SK-N-SH (cell line): ENCODE measurements around the gene TJP3. TPM values are rescaled to one million over a fixed set of nuclear protein-coding genes. Genes with fewer than 3 reads are reported as not detected.

Experiments
- CTCF ChIA-PET: fragments of 300-600, 350-600 bp; formaldehyde crosslinking; extraction: SDS; loops from one replicate; lab custom pipeline; 2021; lab: Yijun Ruan, JAX
- POLR2A ChIA-PET: fragments of 350-600 bp; sonication (Branson Sonifier 250); formaldehyde crosslinking; extraction: SDS; loops from one replicate; lab custom pipeline; 2020; ENCODE audit warnings: antibody characterized with exemption, inconsistent platforms; lab: Yijun Ruan, JAX
- DNase-seq: peaks from one replicate; pipeline ENCODE4 v3.0.0; 2012
- H2AFZ ChIP-seq: fragments of 200-600 bp; sonication (generic); 2 replicates; pipeline ENCODE4 v1.8.1; 2016; ENCODE audit warnings: antibody characterized with exemption, mild to moderate bottlenecking, low read depth
- H3F3A ChIP-seq: fragments of 200-600 bp; sonication (generic); replicated peaks from 2 replicates; pipeline ENCODE3; 2016; ENCODE audit warnings: antibody characterized with exemption, mild to moderate bottlenecking; ENCODE audit not compliant: insufficient read depth
- H3K27ac ChIP-seq, 2 experiments: fragments of 200-500 bp in 1 of 2; fragments of 200-600 bp in 1 of 2; sonication (Bioruptor generic) in 1 of 2; sonication (generic), shearing (Covaris generic) in 1 of 2; 2 replicates each; pipeline versions ENCODE4 v1.5.1 to v1.6.1; 2014 to 2016; ENCODE audit warnings: low read depth in 2 of 2, inconsistent platforms in 1 of 2, low read length in 1 of 2, mild to moderate bottlenecking in 1 of 2, mixed read lengths in 1 of 2
- H3K27me3 ChIP-seq: fragments of 200-600 bp; sonication (generic), shearing (Covaris generic); 2 replicates; pipeline ENCODE4 v1.6.1; 2016; ENCODE audit warnings: mixed run types; ENCODE audit not compliant: insufficient read depth
- H3K36me3 ChIP-seq, 2 experiments: fragments of 200-500 bp in 1 of 2; fragments of 200-600 bp in 1 of 2; sonication (Bioruptor generic) in 1 of 2; sonication (generic) in 1 of 2; replicated peaks in 1 of 2; 2 replicates each; pipeline versions ENCODE3 to v1.5.1; 2014 to 2016; ENCODE audit warnings: low read length in 1 of 2, mild to moderate bottlenecking in 1 of 2; ENCODE audit not compliant: insufficient read depth in 2 of 2, control insufficient read depth in 1 of 2
- H3K4me1 ChIP-seq, 2 experiments: fragments of 200-500 bp in 1 of 2; fragments of 200-600 bp in 1 of 2; sonication (Bioruptor generic) in 1 of 2; sonication (generic), shearing (Covaris generic) in 1 of 2; 2 replicates each; pipeline versions ENCODE4 v1.5.1 to v1.6.1; 2014 to 2016; ENCODE audit warnings: low read depth in 1 of 2, low read length in 1 of 2, mixed run types in 1 of 2; ENCODE audit not compliant: insufficient read depth in 2 of 2, control insufficient read depth in 1 of 2
- H3K4me2 ChIP-seq: fragments of 200-600 bp; sonication (generic), shearing (Covaris generic); 2 replicates; pipeline ENCODE4 v1.6.1; 2017; ENCODE audit warnings: mixed run types
- H3K4me3 ChIP-seq, 2 experiments: fragments of 200-500 bp in 1 of 2; fragments of 200-600 bp in 1 of 2; sonication (Bioruptor generic) in 1 of 2; sonication (generic), shearing (Covaris generic) in 1 of 2; 2 replicates each; pipeline versions ENCODE4 v1.5.1 to v1.8.1; 2014 to 2016; ENCODE audit warnings: low read depth in 2 of 2, inconsistent platforms in 1 of 2, low read length in 1 of 2, mild to moderate bottlenecking in 1 of 2, mixed read lengths in 1 of 2, moderate library complexity in 1 of 2
- H3K79me2 ChIP-seq: fragments of 200-600 bp; sonication (generic); 2 replicates; pipeline ENCODE4 v1.8.1; 2017; ENCODE audit warnings: mild to moderate bottlenecking; ENCODE audit not compliant: insufficient read depth
- H3K9ac ChIP-seq: fragments of 200-600 bp; sonication (generic); 2 replicates; pipeline ENCODE4 v1.6.1; 2017; ENCODE audit warnings: mixed run types
- H3K9me2 ChIP-seq: fragments of 200-600 bp; sonication (generic); 2 replicates; pipeline ENCODE4 v1.6.1; 2017; ENCODE audit warnings: mixed run types
- H3K9me3 ChIP-seq: fragments of 200-600 bp; sonication (generic); 2 replicates; pipeline ENCODE4 v1.6.1; 2017; ENCODE audit warnings: mixed run types, mild to moderate bottlenecking, moderate library complexity
- H4K20me1 ChIP-seq: fragments of 200-600 bp; sonication (generic); 2 replicates; pipeline ENCODE4 v1.6.1; 2017; ENCODE audit warnings: mild to moderate bottlenecking, mixed run types; ENCODE audit not compliant: insufficient read depth
- ELF1 ChIP-seq: IDR thresholded peaks from 2 replicates; pipeline ENCODE4 v1.4.0; 2012
- EP300 ChIP-seq, 2 experiments: IDR thresholded peaks; 2 replicates each; pipeline versions ENCODE4 v1.4.0 to v1.6.1; 2012; ENCODE audit warnings: borderline replicate concordance in 1 of 2, low read depth in 1 of 2, low read length in 1 of 2
- EZH2phosphoT487 ChIP-seq: fragments of 200-600 bp; sonication (generic); IDR thresholded peaks from 2 replicates; pipeline ENCODE4 v1.6.1; 2017; ENCODE audit warnings: low read depth, mixed run types, mild to moderate bottlenecking, antibody characterized with exemption, moderate library complexity, borderline replicate concordance
- FOXJ3 ChIP-seq: sonication (generic); formaldehyde crosslinking; IDR thresholded peaks from 2 replicates; pipeline ENCODE4 v1.5.1; 2020; ENCODE audit warnings: mild to moderate bottlenecking, missing genetic modification reagents
- FOXM1 ChIP-seq: IDR thresholded peaks from 2 replicates; pipeline ENCODE4 v1.4.0; 2012; ENCODE audit warnings: low read depth, mild to moderate bottlenecking
- NRF1 ChIP-seq: IDR thresholded peaks from 2 replicates; pipeline ENCODE4 v1.6.1; 2012; ENCODE audit warnings: low read depth, mild to moderate bottlenecking, low read length
- RAD21 ChIP-seq: IDR thresholded peaks from 2 replicates; pipeline ENCODE4 v1.6.1; 2012; ENCODE audit warnings: mild to moderate bottlenecking, low read length
- SMC3 ChIP-seq: IDR thresholded peaks from 2 replicates; pipeline ENCODE4 v1.6.1; 2012; ENCODE audit warnings: low read depth, low read length, improper control_type of control experiment
- TCF12 ChIP-seq: IDR thresholded peaks from 2 replicates; pipeline ENCODE4 v1.4.0; 2012
- YY1 ChIP-seq: IDR thresholded peaks from 2 replicates; pipeline ENCODE4 v1.4.0; 2012; ENCODE audit warnings: low read depth, mild to moderate bottlenecking
- WGBS: methylation state at CpG from one replicate; pipeline ENCODE4 v1.1.6; 2017; ENCODE audit warnings: low lambda C conversion rate; 5-methylcytosine and 5-hydroxymethylcytosine counted together
- polyA plus RNA-seq, 3 experiments: library from polyadenylated mRNA; depleted of rRNA; stranded (reverse); fragments of >200 nt; gene quantifications; 2 replicates each; pipeline ENCODE4 v1.2.3, GENCODE V29; 2012
- TF ChIP-seq, protein P1 (sequence below): IDR thresholded peaks from 2 replicates; pipeline ENCODE4 v1.4.0; 2012; ENCODE audit warnings: low read depth, borderline replicate concordance
- TF ChIP-seq, protein P2 (sequence below): IDR thresholded peaks from 2 replicates; pipeline ENCODE4 v1.6.1; 2012; ENCODE audit warnings: mild to moderate bottlenecking, low read depth, low read length, moderate library complexity
- TF ChIP-seq, protein P3 (sequence below): fragments of 150-350 bp; IDR thresholded peaks from 2 replicates; pipeline ENCODE4 v1.6.1; 2017; ENCODE audit warnings: antibody characterized with exemption, low read length, low read depth, borderline replicate concordance
- TF ChIP-seq, protein P4 (sequence below): fragments of 200-600 bp; sonication (generic); IDR thresholded peaks from 2 replicates; pipeline ENCODE4 v1.6.1; 2017; ENCODE audit warnings: antibody characterized with exemption, mild to moderate bottlenecking, moderate library complexity

Gene TJP3
- polyA plus RNA-seq, 1 of the 3 experiments (the other 2 are of a cell fraction): 0.36 TPM

DNA sequence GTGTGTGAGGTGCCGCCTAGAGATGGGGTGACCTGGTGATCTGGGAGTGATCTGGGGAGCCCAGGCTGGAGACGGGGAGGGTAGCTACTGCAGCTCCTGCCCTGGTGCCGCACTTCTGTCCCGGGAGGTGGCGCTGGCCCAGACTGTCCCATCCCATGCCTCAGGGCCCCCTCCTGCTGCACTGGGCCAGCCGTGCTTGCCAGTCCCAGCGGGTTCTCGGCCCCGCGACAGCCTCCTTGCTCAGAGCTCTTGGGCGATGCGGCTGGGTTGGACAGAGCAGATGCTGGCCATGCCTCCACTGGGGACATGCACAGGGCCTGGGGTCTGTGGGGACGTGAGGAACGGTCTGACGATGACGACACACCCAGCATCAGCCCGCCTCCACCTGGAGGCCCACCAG lies 61.3 kb downstream of the TJP3 start:
- H3K4me1 ChIP-seq: no peaks in the 10 kb centered on the region
- H3K4me3 ChIP-seq: no peak overlapping the region
- whole genome bisulfite sequencing: no CpG with 5 or more reads among the region's 17 CpGs
- CTCF ChIA-PET: interaction anchor here (0.9 kb wide), 1 partner anchor 9 kb away, joined by 3 read pairs; no protein-coding TSS in a partner anchor
- no peak overlapping the region for H2AFZ ChIP-seq
- peak; percentile 33 for DNase-seq
- TF ChIP-seq, protein P1, sequence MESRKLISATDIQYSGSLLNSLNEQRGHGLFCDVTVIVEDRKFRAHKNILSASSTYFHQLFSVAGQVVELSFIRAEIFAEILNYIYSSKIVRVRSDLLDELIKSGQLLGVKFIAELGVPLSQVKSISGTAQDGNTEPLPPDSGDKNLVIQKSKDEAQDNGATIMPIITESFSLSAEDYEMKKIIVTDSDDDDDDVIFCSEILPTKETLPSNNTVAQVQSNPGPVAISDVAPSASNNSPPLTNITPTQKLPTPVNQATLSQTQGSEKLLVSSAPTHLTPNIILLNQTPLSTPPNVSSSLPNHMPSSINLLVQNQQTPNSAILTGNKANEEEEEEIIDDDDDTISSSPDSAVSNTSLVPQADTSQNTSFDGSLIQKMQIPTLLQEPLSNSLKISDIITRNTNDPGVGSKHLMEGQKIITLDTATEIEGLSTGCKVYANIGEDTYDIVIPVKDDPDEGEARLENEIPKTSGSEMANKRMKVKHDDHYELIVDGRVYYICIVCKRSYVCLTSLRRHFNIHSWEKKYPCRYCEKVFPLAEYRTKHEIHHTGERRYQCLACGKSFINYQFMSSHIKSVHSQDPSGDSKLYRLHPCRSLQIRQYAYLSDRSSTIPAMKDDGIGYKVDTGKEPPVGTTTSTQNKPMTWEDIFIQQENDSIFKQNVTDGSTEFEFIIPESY: no peak
- H3K9me3 ChIP-seq: no peaks in the 10 kb centered on the region
- H3K79me2 ChIP-seq: 0 out of 2 replicates have a peak, but pooled peaks cover 3% of the 10 kb centered on the region
- H3K9me2 ChIP-seq: no peaks in the 10 kb centered on the region
- no peaks in the 10 kb centered on the region for H3K27me3 ChIP-seq
- POLR2A ChIA-PET: no interaction called here
- H3K36me3 ChIP-seq: peaks cover 0 to 16% of the 10 kb centered on the region in 2 experiments
- H4K20me1 ChIP-seq: no peaks in the 10 kb centered on the region
- H3K4me2 ChIP-seq: no peak overlapping the region
- no peaks in the 10 kb centered on the region for H3F3A ChIP-seq
- no peak overlapping the region for H3K27ac ChIP-seq
- no peak overlapping the region for H3K9ac ChIP-seq

DNA sequence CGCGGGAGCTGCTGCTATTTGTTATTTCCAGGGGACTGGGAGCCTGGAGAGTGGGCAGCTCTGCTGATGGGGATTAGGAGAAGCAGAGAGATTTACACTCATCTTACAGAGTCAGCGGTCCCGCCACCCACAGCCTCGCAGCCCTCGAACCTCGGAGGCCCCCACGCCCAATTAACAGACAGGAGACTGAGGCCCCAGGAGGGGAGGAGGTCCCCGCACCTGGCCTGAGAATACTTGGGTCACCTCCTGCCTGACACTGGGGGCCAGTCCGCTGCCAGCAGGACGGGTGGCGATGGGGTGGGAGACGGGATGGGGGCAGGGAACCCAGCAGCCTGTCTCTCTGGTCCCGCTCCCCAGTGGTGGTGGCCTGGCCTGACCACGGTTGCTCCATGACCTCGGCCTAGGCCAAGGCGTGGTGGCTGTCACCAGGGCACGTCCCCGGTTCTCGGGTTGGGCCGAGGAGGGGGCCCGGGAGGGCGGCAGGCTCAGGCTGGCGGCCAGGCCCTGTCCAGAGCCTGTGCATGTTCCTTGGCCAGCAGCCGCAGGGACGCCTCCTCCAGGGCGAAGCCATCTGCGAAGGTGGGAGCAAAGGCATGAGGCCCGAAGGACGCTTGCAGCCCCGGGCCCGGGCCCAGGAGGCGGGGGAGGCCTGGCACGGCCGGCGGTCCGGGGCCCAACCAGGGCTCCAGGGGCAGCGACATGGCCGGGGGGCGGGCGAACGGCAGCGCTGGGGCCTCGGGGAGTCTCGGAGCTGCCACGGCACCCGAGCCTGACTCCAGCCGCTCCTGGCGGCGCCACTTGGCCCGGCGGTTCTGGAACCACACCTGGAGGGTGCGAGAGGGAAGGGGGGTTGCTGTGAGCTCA lies 62.2 kb downstream of the TJP3 start:
- CTCF ChIA-PET: interaction anchor here (0.9 to 1.2 kb wide), 2 partner anchors 8 to 51 kb away, joined by 3 to 4 read pairs; no protein-coding TSS in a partner anchor
- POLR2A ChIA-PET: interaction anchor here (0.8 kb wide), 1 partner anchor 201 kb away, joined by 3 read pairs; the partner anchor contains the start of gene DAPK3
- TF ChIP-seq TCF12: no peak
- TF ChIP-seq, protein P2, sequence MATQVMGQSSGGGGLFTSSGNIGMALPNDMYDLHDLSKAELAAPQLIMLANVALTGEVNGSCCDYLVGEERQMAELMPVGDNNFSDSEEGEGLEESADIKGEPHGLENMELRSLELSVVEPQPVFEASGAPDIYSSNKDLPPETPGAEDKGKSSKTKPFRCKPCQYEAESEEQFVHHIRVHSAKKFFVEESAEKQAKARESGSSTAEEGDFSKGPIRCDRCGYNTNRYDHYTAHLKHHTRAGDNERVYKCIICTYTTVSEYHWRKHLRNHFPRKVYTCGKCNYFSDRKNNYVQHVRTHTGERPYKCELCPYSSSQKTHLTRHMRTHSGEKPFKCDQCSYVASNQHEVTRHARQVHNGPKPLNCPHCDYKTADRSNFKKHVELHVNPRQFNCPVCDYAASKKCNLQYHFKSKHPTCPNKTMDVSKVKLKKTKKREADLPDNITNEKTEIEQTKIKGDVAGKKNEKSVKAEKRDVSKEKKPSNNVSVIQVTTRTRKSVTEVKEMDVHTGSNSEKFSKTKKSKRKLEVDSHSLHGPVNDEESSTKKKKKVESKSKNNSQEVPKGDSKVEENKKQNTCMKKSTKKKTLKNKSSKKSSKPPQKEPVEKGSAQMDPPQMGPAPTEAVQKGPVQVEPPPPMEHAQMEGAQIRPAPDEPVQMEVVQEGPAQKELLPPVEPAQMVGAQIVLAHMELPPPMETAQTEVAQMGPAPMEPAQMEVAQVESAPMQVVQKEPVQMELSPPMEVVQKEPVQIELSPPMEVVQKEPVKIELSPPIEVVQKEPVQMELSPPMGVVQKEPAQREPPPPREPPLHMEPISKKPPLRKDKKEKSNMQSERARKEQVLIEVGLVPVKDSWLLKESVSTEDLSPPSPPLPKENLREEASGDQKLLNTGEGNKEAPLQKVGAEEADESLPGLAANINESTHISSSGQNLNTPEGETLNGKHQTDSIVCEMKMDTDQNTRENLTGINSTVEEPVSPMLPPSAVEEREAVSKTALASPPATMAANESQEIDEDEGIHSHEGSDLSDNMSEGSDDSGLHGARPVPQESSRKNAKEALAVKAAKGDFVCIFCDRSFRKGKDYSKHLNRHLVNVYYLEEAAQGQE: no peak
- no peak for TF ChIP-seq FOXJ3 (CRISPR knock-in tag)
- TF ChIP-seq SMC3: no peak
- TF ChIP-seq EP300 (IDR thresholded peaks at IDR 0.05; ENCODE audit: borderline replicate concordance in 1 of 2, low read depth in 1 of 2, low read length in 1 of 2): no peak
- TF ChIP-seq RAD21: no peak
- no peak for TF ChIP-seq FOXM1
- no peak for TF ChIP-seq YY1
- TF ChIP-seq, protein P3, sequence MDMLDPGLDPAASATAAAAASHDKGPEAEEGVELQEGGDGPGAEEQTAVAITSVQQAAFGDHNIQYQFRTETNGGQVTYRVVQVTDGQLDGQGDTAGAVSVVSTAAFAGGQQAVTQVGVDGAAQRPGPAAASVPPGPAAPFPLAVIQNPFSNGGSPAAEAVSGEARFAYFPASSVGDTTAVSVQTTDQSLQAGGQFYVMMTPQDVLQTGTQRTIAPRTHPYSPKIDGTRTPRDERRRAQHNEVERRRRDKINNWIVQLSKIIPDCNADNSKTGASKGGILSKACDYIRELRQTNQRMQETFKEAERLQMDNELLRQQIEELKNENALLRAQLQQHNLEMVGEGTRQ: no peak
- no peak for TF ChIP-seq ELF1
- no peak for TF ChIP-seq EZH2phosphoT487
- no peak for TF ChIP-seq NRF1
- TF ChIP-seq, protein P4, sequence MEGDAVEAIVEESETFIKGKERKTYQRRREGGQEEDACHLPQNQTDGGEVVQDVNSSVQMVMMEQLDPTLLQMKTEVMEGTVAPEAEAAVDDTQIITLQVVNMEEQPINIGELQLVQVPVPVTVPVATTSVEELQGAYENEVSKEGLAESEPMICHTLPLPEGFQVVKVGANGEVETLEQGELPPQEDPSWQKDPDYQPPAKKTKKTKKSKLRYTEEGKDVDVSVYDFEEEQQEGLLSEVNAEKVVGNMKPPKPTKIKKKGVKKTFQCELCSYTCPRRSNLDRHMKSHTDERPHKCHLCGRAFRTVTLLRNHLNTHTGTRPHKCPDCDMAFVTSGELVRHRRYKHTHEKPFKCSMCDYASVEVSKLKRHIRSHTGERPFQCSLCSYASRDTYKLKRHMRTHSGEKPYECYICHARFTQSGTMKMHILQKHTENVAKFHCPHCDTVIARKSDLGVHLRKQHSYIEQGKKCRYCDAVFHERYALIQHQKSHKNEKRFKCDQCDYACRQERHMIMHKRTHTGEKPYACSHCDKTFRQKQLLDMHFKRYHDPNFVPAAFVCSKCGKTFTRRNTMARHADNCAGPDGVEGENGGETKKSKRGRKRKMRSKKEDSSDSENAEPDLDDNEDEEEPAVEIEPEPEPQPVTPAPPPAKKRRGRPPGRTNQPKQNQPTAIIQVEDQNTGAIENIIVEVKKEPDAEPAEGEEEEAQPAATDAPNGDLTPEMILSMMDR: no peak
- TF ChIP-seq, protein P1: no peak

More for the DNA sequence above, 62.2 kb downstream of the TJP3 start:
- Histone ChIP-seq H3F3A (no peaks in the 10 kb centered on the region), H3K36me3 (peaks cover 0 to 14% of the 10 kb centered on the region in 2 experiments), H3K9me3 (no peaks in the 10 kb centered on the region), H3K9me2 (no peaks in the 10 kb centered on the region), H3K4me1 (no peaks in the 10 kb centered on the region), H3K27me3 (no peaks in the 10 kb centered on the region), H3K27ac (no peak overlapping the region), H3K4me2 (no peak overlapping the region), H3K9ac (no peak overlapping the region), H2AFZ (no peak overlapping the region), H3K79me2 (0 out of 2 replicates have a peak, but pooled peaks cover under 1% of the 10 kb centered on the region), H4K20me1 (no peaks in the 10 kb centered on the region), H3K4me3 (no peak overlapping the region)
- WGBS: 84% methylated on average over 23 of the region's 53 CpGs
- DNase-seq: peak; percentile 45
